ENCODE results near the gene ZFHX3. TPM values are rescaled to one million over a fixed set of nuclear protein-coding genes. Genes with fewer than 3 reads are reported as not detected.

ZFHX3 gene
- total RNA-seq, 1 donor from 2014 or later, result 8.3 TPM

DNA sequence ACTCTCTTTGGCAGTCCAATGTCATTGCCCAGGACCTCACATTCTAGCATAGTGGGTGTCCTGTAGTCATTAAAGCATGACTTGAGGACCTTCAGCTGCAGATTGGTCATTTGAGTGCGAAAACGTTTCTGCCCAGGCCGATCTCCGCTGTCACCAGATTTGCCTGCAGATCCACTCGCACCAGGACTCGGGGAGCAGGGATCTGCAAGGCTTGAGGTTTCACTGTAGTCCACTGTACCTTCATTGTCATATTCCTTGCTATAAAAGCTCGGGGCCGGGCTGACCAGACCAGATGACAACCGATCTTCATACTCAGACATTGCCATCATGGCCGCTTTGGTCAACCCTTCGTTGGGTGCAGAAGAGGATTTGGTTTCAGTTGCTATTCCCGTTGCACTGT lies 254.2 kb downstream of the ZFHX3 start:
- intact Hi-C loops (cut with DNase I), result no loop called here
- ATAC-seq (ENCODE audit: poor library complexity), result no peak
- DNase-seq, result no peak

DNA sequence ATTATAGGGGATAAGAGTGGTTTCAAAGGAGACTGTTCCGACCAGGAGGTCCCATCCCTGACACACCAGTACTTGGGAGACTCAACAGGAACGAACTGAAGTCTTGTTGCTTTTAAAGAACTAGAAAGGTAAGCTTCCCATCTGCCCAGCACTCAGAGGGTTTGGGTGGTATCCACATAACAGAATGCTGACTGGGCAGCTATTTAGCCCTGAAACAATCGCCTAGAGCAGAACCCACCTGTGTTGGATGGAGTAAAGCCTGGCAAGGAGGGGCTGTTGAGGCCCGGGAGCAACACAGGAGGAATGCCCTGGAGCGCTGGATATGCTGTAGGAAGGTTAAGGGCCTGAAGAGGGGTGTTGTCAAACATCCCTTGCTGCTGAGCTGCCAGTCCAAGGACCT lies 254.9 kb downstream of the ZFHX3 start:
- intact Hi-C loops (cut with DNase I), result no loop called here
- no peak for ATAC-seq (ENCODE audit: poor library complexity)

DNA sequence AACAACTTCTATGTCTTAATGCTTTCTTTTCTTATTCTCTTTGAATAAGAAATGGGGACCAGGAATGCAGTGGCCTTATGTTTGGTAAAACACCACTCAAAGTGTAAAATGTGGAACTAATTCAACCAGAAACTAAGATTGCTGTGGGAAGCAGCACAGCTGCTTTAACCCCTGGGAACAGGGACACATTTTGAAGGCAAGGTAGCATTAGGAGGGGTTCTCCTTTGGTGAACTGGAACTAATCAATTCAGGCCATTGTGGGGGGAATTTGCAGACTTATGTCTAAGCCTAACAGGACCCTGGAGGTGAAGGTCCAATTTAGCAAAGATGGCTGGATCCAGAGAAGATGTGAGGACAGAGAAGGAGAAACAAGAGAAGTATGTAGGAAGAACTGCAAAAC lies 256.1 kb downstream of the ZFHX3 start:
- intact Hi-C loops (cut with DNase I), result no loop called here
- DNase-seq, result no peak
- no peak for ATAC-seq (ENCODE audit: poor library complexity)

More for the DNA sequence above, 254.9 kb downstream of the ZFHX3 start:
- no peak for DNase-seq

DNA sequence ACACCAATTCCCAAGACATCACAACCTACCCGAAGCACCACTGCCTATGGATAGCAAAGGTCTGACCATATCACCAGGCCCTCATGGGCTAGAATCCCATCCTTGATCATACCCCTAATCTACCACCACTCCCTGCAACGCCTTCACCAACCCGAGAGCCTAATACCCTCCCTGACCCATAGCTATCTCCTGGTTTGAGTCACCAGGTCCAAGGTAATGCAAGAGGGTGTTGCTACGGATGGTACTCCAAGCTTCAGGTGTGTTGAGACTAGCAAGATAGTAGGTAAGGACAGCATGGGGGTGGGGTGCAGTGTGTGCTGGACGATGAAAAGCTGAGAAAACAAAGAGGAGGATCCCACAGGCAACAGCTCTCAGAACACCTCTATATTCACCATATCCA lies 258.0 kb downstream of the ZFHX3 start:
- intact Hi-C loops (cut with DNase I), result no loop called here
- DNase-seq (no peak), ATAC-seq (ENCODE audit: poor library complexity) (no peak)

DNA sequence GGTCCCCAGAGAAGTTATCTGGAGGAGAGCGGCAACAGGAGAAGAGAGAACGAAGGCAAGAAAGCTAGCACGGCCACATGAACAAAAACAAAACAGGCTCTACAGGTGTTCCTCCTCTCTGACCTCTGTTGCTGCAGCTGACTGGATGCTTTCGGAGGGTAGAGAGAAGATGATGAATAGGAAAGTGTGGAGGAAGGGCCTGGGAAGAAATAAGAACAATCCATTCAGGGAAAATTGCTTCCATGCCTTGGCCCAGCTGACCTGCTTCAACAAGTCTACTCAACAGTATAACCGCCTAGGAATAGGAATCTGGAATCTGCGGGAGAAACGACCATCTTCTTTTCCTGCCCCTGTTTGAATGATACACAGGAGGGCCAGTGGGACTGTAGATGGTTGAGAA lies 258.5 kb downstream of the ZFHX3 start:
- ATAC-seq (ENCODE audit: poor library complexity) (no peak), DNase-seq (no peak)
- intact Hi-C loops (cut with DNase I), result no loop called here

DNA sequence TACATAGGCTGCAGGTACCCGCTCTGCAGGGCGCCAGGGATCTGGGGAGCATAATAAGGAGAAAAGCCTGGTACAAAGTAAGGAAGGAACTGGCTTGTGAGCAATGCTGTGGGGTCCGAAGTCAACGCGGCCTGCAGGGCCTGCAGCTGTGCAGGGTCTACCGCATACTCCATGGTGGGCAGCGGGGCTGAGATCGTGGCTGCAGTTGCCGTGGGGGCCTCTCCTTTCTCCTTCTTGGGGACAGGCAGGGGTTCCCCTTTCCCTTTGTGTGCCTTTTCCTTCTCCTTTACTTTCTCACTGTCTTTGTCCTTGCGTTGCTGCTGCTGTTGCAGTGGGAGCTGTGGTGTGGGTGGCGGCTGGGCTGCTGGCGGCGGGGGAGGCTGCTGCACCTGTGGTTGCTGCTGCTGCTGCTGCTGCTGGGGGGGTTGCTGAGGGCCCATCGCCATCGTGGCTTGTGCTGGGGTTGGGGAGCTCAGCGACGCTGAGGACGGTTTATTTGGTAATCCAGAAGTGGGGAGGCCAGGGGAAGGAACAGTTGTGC lies 259.6 kb downstream of the ZFHX3 start:
- DNase-seq (no peak), ATAC-seq (ENCODE audit: poor library complexity) (no peak)
- intact Hi-C loops (cut with DNase I), result no loop called here

DNA sequence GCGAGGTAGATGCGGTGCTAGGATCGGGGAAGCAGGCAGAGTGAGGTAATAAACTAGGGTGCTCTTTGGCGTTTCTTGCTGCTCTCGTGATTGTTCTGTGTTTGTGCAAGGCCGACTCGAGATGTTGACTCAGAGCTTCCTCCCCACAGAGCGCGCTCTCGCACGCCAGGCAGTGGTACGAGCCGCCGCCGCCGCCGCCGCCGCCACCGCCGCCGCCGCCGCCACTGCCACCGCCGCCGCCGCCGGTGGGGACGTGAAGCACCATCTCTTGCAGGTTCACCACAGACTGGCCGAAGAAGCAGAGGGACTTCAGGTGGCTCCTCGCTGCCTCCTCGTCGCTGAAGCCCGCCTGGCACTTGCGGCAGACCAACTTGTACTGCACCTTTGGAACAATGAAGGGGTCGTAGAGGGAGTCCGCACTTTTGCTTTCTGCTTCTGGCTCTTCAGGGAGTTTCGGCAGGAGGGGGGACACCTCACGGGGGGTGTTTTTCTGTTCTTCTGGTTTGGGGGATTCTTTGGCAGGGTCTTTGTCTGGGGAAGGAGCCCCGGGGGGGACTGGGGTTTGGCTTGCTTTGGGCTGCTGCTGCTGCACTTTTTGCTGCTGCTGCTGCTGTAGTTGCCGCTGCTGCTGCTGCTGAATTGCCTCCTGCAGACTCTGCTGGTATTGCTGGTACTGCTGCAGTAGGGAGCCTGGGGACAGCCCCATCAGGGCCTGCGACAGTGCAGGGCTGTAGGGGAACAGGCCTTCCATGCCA lies 260.2 kb downstream of the ZFHX3 start:
- DNase-seq (peak; percentile 75), ATAC-seq (ENCODE audit: poor library complexity) (peak; percentile 73)
- intact Hi-C loops (cut with DNase I), result no loop called here

DNA sequence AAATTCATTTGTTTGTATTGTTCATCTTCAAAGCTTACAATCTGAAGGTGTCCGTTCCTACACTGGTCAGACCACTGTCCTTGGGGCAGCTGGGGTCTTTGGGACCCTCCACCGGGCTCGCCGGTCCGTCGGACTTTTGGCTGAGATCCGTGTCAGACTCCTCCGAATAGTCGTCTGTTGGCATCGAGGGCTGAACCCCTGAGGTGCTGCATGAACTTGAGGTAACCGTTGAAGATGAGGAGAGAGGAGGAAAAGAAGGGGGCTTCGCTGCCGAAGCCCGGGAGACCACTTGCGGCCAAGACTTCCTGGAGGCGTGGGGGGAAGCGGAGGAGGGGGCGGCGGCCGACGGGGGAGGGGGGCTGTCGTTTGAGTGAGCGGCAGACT lies 260.8 kb downstream of the ZFHX3 start:
- intact Hi-C loops (cut with DNase I), result no loop called here
- ATAC-seq (ENCODE audit: poor library complexity) (no peak), DNase-seq (no peak)

DNA sequence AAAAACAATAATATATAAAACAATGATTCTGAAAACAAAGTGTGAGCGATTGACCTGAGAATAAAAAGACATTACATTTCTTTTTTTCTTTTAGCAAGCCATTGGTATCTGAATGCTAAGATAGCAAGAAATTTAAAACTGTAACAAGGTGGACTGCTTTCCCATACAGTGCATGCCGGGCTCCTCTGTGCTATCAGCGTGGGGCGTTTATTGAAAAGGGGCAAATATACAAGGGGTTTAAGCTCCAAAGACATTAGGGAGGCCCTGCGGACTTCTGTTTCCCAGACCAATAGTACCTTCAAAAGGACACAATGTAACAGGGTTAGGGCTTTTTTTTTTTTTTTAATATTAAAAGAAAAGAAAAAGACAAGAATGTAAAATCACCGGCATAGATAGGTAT lies 261.3 kb downstream of the ZFHX3 start:
- intact Hi-C loops (cut with DNase I), result no loop called here
- DNase-seq (no peak), ATAC-seq (ENCODE audit: poor library complexity) (no peak)

DNA sequence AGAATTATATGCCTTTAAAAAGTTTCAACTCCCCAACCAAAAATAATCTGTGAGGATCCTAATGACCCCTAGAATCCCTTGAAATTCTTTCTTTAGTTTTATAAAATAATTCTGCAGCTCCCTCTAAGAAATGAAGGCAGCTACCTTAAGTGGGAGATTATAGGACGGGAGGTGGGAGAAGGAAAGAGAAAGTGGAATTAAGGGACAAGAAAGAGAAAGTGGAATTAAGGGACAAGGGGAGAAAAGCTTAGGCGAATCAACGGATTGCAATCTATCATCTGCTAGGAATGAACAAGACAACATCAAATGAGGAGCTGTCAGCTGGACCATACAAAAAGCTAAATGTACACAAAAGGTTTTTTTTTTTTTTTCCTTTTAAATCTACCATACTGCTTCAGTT lies 262.0 kb downstream of the ZFHX3 start:
- ATAC-seq (ENCODE audit: poor library complexity), result no peak
- intact Hi-C loops (cut with DNase I), result no loop called here
- DNase-seq, result no peak

DNA sequence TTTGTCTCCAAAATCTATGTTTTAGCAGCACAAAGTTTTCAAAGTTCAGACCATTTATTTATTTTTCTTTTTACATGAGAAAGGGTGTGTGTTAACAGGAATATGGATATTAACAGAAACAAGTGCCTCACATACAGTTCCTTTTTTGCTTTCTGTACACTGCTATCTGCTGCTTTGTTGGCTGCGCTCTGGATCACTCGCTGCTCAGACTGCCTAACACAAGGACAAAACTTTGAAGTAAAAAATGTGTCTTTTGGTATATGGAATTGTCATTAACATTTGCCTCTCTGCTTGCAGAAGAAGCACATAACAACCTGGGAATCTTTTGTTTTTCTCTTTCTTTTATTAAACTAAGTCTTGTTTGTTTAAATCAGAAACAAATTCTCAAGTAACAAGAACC lies 262.8 kb downstream of the ZFHX3 start:
- no peak for ATAC-seq (ENCODE audit: poor library complexity)
- DNase-seq, result no peak
- intact Hi-C loops (cut with DNase I), result no loop called here

DNA sequence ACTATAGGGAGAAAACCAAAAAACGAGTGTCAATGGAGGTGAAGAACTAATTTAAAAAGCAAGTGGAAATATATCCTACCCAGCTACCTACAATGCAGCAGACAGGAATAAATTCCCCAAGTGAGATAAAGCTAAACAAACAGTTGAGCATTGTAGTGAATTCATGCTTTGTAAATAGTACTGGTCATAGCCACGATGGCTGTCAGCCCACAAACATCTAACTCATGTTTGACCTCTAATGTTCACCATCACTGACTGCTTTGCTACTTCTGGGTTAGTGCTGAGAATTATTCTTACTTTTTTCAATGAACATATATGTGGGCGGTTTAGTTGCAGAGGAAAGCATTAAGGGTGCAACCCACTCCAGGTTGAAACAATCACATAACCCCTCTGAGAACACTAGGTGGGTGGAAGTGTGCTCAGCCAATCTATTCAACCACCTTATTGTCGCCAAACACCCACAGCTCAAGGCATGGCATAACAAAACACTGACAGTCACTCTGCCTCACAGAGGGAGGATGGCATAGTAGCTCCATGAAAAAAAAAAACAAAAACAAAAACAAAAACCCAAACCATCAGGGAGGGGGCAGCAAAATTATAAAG lies 264.1 kb downstream of the ZFHX3 start:
- no peak for ATAC-seq (ENCODE audit: poor library complexity)
- intact Hi-C loops (cut with DNase I), result no loop called here
- no peak for DNase-seq

DNA sequence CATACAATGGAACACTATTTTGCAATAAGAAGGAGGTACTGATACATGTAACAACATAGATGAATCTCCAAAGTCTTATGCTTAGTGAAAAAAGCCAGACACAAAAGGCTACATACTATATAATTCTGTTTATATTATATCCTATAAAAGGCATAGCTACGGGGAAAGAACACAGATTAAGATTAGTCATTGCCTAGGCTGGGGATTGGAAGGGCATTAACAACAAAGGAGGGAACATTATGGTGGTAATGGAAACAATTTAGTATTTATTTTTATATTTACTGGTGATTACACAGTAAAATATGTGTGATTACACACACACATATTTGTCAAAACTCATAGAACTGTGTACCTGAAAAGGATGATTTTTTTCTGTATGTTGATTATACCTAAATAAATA lies 278.1 kb downstream of the ZFHX3 start:
- ATAC-seq (ENCODE audit: poor library complexity) (no peak), DNase-seq (no peak)
- intact Hi-C loops (cut with DNase I), result no loop called here

DNA sequence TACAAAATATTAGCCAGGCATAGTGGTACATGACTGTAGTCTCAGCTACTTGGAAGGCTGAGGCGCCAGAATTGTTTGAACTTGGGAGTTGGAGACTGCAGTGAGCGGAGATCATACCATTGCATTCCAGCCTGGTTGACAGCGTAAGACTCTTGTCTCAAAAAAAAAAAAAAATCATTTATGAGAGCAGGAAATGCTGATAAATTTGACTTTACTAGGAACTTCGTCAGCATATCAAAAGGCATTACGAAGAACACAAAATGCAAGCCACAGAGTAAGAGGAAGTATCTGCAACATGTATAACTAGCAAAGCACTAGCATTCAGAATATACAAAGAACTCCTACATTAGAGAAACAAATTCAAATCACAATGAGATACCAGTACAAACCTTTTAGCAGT lies 279.3 kb downstream of the ZFHX3 start:
- intact Hi-C loops (cut with DNase I), result no loop called here
- no peak for ATAC-seq (ENCODE audit: poor library complexity)

DNA sequence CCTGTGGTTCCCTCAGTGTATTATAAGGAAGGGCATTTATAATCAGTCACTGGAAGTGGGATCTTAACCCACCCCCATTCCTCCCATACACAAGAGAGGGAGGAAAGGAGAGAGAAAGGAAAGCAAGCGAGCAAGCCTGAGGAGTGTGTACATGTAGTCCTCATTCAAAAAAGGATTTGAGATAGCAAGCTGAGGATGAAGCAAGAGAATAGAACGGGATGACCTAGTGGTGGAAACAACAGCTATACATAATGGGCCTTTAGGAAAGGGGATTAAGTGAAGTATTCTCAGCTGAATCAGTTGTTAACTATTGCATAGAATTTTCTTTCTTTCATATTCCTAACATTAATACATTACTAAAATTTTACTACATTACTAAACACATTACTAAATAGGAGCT lies 281.4 kb downstream of the ZFHX3 start:
- ATAC-seq (ENCODE audit: poor library complexity), result no peak
- no peak for DNase-seq
- intact Hi-C loops (cut with DNase I), result no loop called here

More for the DNA sequence above, 279.3 kb downstream of the ZFHX3 start:
- no peak for DNase-seq

DNA sequence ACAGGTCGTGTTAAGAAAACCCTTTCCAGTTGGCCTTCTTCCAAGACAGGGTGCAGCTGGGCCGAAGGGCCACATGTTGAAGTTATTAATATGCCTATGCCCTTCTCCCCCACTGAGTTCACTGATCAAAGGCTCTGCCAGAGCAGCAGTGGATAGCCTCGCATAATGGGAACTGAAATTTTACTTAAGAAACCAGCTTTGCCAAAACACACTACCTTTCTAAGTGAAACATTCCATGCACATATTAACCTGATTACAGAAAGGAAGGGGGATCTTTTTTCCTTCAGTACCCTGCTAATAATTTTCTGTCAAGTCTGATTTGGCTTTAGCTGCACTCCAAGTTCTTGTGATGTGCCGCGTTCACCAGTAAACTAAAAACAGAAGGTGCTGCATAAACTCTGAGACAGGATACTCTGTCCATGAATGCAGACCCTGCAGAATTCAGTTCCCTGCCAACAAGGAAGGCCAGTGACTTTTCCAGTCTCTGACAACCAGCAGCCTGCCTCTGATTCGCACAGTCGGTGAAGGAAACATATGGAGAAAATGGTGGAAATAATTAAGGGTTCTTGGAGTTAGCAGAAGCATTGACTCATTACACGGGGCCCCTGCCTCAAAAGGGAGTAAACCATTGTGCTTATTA lies 283.8 kb downstream of the ZFHX3 start:
- ATAC-seq (ENCODE audit: poor library complexity) (no peak), DNase-seq (no peak)
- intact Hi-C loops (cut with DNase I), result no loop called here

DNA sequence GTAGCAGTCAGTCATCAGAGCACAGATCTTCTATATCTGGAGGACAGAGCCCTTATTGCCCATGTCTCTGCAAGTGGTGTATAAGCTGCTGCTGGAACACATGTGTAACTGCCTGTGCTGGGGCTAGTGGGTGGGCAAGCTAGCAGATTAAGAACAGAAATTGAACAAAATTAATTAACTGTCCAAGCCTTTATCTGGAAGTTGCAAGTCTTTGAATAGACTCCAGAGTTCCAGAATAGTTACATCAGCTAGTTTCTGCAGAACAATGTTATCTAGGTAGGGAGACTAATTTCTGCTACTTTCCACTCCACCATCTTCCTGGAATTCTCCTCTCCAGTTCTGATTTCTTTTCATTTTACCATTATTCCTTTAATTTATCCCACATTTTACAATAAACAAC lies 287.3 kb downstream of the ZFHX3 start:
- no peak for DNase-seq
- intact Hi-C loops (cut with DNase I), result no loop called here
- ATAC-seq (ENCODE audit: poor library complexity), result no peak

DNA sequence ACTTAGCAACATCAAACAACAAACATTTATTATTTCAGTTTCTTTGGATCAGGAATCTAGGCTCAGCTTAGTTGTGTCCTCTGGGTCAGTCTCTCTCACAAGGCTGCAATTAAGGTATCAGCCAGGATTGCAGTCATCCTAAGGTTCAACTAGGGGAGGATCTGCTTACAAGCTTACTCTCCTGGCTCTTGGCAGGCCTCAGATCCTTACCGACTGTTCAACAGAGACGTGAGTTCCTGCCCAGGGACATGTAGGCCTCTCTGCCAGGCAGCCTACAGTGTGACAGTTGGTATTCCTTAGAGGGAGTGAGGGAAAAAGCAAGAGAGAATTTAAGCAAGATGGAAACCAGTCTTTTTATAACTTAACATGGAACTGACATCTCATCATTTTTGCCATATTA lies 294.0 kb downstream of the ZFHX3 start:
- ATAC-seq (ENCODE audit: poor library complexity), result no peak
- intact Hi-C loops (cut with DNase I), result no loop called here
- no peak for DNase-seq

DNA sequence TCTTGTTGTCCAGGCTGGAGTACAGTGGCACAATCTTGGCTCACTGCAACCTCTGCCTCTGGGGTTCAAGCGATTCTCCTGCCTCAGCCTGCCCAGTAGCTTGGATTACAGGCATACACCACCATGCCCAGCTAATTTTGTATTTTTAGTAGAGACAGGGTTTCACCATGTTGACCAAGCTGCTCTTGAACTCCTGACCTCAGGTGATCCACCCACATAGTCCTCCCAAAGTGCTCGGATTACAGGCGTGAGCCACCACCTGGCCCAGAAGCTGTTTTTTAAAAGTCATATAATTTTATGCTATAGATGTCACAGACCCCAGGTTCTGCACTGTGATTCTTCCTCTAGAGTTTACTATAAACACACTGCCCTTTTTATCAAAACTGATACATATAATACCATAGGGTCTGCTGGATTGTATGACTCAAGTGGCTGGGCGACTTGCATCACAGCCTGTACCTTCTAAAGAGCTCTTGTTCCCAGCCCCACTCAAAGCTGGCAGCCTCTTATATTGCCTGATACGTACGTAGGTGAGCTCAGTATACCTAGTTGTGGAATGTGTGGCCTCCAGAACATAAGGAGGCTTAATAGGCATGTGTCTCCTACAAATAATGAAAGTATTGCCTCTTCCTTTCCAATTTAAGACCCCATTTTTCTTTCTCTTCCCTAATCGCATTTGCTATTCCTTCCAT lies 295.8 kb downstream of the ZFHX3 start:
- no peak for DNase-seq
- no peak for ATAC-seq (ENCODE audit: poor library complexity)
- intact Hi-C loops (cut with DNase I), result no loop called here

DNA sequence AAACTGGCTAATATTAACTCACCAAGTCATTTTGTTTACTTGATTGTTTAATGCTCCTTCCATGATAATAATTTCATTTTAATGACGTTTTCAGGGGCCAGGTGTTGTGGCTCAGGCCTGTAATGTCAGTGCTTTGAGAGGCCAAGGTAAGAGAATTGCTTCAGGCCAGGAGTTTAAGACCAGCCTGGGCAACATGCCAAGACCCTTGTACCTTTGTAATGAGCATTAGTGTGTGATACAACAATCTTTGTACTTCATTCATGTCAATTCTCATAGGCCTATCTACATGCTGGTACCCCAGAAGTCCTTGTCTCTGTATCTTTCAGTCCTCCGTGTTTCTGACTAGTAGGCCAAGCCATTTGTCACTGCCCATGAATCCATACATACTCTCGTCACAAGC lies 296.9 kb downstream of the ZFHX3 start:
- ATAC-seq (ENCODE audit: poor library complexity), result no peak
- no peak for DNase-seq
- intact Hi-C loops (cut with DNase I), result no loop called here

Data from Right ventricle myocardium superior (tissue), 1 donor.